Measurements from ENCODE around the gene NTN5. TPM values are rescaled to one million over a fixed set of nuclear protein-coding genes. Genes with fewer than 3 reads are reported as not detected.

The NTN5 gene
- total and polyA plus RNA-seq, 2 of the 4 experiments (the other 2 are of a cell fraction): 0.19 TPM; not detected in 1

DNA sequence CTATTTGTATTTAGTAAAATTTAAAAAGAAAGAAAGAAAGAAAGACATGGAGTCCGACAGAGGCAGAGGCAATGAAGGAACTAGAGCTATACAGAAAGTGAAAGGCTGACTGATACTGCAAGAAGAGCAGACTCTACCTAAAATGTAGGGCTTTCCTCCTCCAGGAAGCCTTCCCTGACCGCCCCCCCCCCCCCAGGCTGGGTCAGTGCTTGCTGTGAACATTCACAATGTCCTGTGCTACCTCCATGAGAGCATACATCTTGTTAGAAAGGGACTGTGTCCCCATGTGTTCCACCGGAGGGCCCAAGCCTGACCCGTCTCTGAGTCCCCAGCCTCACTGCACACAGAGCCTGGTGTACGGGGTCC, 21.2 kb downstream of the NTN5 start (continued):
- TF ChIP-seq RFX5 (IDR thresholded peaks at IDR 0.05; ENCODE audit: low read depth, low read length) (no peak), POLR2A (IDR thresholded peaks at IDR 0.05; ENCODE audit: low read depth, low read length) (no peak), BHLHE40 (IDR thresholded peaks at IDR 0.05; ENCODE audit: low read depth, low read length) (no peak), MAZ (IDR thresholded peaks at IDR 0.05; ENCODE audit: borderline replicate concordance, low read depth, low read length) (no peak), MAFK (IDR thresholded peaks at IDR 0.05; ENCODE audit: low read depth, low read length) (no peak)

DNA sequence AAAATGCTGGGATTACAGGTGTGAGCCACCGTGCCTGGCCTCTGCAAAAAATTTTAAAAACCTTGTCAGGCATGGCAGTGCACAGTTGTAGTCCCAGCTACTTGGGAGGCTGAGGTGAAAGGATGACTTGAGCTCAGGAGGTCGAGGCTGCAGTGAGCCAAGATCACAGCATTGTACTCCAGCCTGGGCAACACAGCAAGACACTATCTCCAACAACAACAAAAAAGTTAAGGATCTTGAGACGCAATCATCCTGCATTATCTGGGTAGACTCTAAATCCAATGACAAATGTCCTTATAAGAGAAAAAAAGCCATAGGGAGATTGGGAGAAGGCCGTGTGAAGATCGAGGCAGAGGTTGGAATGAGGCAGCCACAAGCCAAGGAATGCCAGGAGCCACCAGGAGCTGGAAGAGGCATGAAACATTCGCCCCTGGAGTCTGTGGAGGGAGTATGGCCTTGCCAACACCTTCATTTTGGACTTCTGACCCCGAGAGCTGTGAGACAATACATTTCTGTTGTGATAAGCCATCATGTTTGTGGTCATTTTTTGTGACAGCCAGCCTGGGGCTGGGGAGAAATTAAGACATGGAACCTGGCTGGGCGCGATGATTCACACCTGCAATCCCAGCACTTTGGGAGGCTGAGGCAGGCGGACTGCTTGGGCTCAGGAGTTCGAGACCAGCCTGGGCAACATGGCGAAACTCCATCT, 21.7 kb downstream of the NTN5 start:
- Histone ChIP-seq H3K4ac (ENCODE audit: low read depth, low read length) (no peak overlapping the region), H3K9me1 (ENCODE audit: insufficient read depth, low read length) (no peaks in the 10 kb centered on the region; the same call in 1 of the 2 replicates), H4K8ac (ENCODE audit: low read depth in 2 of 2, low read length in 2 of 2) (no peak overlapping the region), H3K27ac (ENCODE audit: insufficient read depth, low read length) (no peak overlapping the region), H3K4me2 (ENCODE audit: low read depth, low read length) (no peak overlapping the region), H3K27me3 (ENCODE audit: control insufficient read depth, insufficient read depth, low read length) (peaks cover 4% of the 10 kb centered on the region; the same call in 1 of the 2 replicates), H4K91ac (ENCODE audit: insufficient read depth, low read depth, low read length) (no peak overlapping the region), H3K18ac (ENCODE audit: low read depth, low read length) (no peak overlapping the region), H3K36me3 (ENCODE audit: control insufficient read depth, insufficient read depth, low read length) (no peaks in the 10 kb centered on the region), H2BK120ac (ENCODE audit: low read depth, low read length) (no peak overlapping the region), H4K20me1 (ENCODE audit: insufficient read depth, low read length) (no peaks in the 10 kb centered on the region), H3K23ac (ENCODE audit: low read depth, low read length) (no peak overlapping the region), H3K4me3 (ENCODE audit: insufficient read depth, low read depth, low read length) (no peak overlapping the region), H2AK9ac (replicated peaks; ENCODE audit: low read depth, low read length, poor library complexity) (no peak overlapping the region), H3K4me1 (ENCODE audit: control insufficient read depth, insufficient read depth, low read length) (no peaks in the 10 kb centered on the region; the same call in 1 of the 2 replicates), H2AFZ (replicated peaks; ENCODE audit: low read length, poor library complexity) (no peak overlapping the region), H2BK5ac (ENCODE audit: low read depth, low read length, poor library complexity, severe bottlenecking) (no peak overlapping the region), H3K14ac (replicated peaks; ENCODE audit: low read depth, low read length) (no peak overlapping the region), H2AK5ac (ENCODE audit: low read depth, low read length) (no peak overlapping the region), H2BK15ac (ENCODE audit: low read depth, low read length) (no peak overlapping the region), H2BK20ac (ENCODE audit: low read depth, low read length) (no peak overlapping the region), H3K9ac (ENCODE audit: low read depth, low read length) (no peak overlapping the region), H4K5ac (ENCODE audit: low read depth, low read length) (no peak overlapping the region), H3K79me1 (ENCODE audit: low read depth in 1 of 2, low read length in 2 of 2) (no peaks in the 10 kb centered on the region), H3K56ac (ENCODE audit: extremely low read depth, insufficient read depth, low read length) (no peak overlapping the region), H3K9me3 (ENCODE audit: control insufficient read depth, insufficient read depth, low read length) (peaks cover 3% of the 10 kb centered on the region; the same call in 1 of the 2 replicates)
- BruUV-seq (replicated peaks): no TSS peak
- no peak for TF ChIP-seq POLR2A (IDR thresholded peaks at IDR 0.05; ENCODE audit: low read depth, low read length)
- TF ChIP-seq BHLHE40 (IDR thresholded peaks at IDR 0.05; ENCODE audit: low read depth, low read length): no peak
- no peak for TF ChIP-seq CHD1 (IDR thresholded peaks at IDR 0.05; ENCODE audit: low read depth, low read length)
- no peak for TF ChIP-seq FOS (IDR thresholded peaks at IDR 0.05; ENCODE audit: low read depth, low read length)
- TF ChIP-seq MAZ (IDR thresholded peaks at IDR 0.05; ENCODE audit: borderline replicate concordance, low read depth, low read length): no peak
- intact Hi-C loops (cut with micrococcal nuclease) (no loop called here), in situ Hi-C loops (cut with MboI; ENCODE audit: low sequenced_read_pairs) (no loop called here), dilution Hi-C loops (cut with HindIII; ENCODE audit: low sequenced_read_pairs, unreplicated experiment) (no loop called here)
- POLR2A ChIA-PET (ENCODE audit: unreplicated experiment): no interaction called here
- WGBS, 2 experiments (ENCODE audit: extremely low coverage in 2 of 2, insufficient read length in 1 of 2): 83% methylated on average over 2 of the region's 12 CpGs; no CpG with 5 or more reads in 1 of the 2 experiments
- CTCF ChIA-PET: no interaction called here
- DNase-seq (no peak), ATAC-seq (ENCODE audit: low read depth) (no peak)

Data from IMR-90 (cell line).